DOHH2 (cell line): ENCODE results near the gene PLCB3.

Experiments
- EZH2phosphoT487 ChIP-seq: fragments of 200-600 bp; sonication (generic); IDR thresholded peaks from 2 replicates; pipeline ENCODE4 v1.6.1; 2017; ENCODE audit warnings: borderline replicate concordance, mild to moderate bottlenecking, antibody characterized with exemption, low read length, moderate library complexity, mixed read lengths
- TF ChIP-seq, protein P1 (sequence below): fragments of 200-600 bp; sonication (generic); IDR thresholded peaks from one replicate; pipeline ENCODE4 v1.5.1; 2014; ENCODE audit warnings: antibody characterized with exemption, mild to moderate bottlenecking, low read depth, low read length; ENCODE audit not compliant: poor library complexity, severe bottlenecking

DNA sequence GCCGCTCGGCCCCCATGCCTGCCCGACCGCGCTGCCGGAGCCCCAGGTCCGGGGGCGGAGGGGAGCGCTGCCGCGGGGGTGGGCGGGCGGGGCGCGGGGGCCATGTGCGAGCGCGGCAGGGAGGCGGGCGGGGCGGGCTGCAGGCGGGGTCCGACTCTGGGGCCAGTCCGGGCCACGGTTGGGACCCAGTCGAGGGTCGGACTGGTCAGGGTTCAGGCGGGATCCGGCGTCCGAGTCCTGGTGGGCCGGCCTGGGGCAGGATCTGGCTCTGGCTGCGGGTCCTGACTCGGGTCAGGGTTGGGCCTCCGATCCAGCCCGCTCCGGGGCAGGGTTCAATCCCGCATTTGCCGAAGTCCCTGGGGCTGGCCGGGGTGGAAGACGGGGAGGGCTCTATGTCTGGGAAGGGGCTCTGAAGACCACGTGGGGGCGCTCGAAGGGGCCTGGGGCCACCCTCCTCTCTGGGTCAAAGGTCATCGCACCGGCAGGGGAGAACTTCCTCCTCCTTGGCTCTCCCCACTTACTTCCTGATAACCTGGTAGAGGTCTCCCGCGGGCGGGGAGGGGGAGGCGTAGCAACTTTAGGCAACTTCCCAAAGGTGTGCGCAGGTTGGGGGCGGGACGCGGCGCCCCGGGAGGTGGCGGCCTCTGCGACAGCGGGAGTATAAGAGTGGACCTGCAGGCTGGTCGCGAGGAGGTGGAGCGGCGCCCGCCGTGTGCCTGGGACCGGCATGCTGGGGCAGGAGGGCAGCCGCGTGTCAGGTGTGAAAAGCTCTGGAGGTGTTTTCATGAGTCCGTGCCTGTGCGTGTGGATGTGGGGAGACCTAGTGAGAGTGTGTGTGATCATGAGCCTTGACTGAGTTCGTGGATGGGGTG, 54.6 kb downstream of the PLCB3 start:
- TF ChIP-seq, protein P1, sequence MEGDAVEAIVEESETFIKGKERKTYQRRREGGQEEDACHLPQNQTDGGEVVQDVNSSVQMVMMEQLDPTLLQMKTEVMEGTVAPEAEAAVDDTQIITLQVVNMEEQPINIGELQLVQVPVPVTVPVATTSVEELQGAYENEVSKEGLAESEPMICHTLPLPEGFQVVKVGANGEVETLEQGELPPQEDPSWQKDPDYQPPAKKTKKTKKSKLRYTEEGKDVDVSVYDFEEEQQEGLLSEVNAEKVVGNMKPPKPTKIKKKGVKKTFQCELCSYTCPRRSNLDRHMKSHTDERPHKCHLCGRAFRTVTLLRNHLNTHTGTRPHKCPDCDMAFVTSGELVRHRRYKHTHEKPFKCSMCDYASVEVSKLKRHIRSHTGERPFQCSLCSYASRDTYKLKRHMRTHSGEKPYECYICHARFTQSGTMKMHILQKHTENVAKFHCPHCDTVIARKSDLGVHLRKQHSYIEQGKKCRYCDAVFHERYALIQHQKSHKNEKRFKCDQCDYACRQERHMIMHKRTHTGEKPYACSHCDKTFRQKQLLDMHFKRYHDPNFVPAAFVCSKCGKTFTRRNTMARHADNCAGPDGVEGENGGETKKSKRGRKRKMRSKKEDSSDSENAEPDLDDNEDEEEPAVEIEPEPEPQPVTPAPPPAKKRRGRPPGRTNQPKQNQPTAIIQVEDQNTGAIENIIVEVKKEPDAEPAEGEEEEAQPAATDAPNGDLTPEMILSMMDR = peak; percentile 71
- no peak for TF ChIP-seq EZH2phosphoT487
